ENCODE data around the gene RELL2.

GRCh38 chr5:141646026-141646425, 9.2 kb downstream of the RELL2 start:
- TF ChIP-seq POLR2A (IDR thresholded peaks at IDR 0.05) (no peak), CTCF (IDR thresholded peaks at IDR 0.05) (no peak)
